Islet of Langerhans (tissue), 1 donor: ENCODE results near the gene HS1BP3.

Experiments
- FAIRE-seq: peaks from one replicate; lab custom pipeline; 2011; peaks lifted over from hg19 to GRCh38; lab: Jason Lieb, UNC

Gene HS1BP3

DNA sequence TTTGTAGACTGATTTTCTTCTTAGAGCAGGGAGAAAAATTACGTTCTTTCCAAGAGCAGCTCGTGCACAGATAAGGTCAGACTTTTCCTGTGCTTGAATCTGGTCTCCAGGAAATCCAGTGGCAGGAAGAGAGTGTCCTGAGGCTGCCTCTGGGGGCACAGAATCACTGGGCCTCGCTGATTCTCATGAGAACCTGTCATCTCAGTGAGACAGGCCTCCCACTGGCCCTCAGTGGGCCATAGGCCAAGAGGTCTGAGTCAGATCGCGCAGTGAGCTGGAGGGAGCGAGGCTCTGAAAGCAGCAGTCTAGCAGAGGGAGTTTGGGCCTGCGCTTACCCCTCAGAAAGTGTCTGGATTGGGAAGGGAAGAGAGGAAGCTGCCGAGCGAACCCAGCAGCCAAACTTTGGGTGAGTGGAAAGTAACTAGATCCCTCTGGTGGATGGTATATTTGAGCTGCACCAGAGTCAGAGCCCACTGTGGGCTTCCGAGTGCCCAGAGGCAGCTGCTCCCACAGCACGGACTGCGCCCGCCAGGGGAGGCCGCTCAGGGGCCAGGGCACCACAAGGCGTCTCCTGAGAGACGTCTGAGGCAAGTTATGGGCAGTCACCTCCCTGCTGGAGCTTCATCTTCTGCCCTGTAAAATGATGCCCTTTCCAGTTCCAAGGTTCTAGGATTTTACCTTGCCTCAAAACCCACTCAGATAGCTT, 24.2 kb upstream of the HS1BP3 start:
- FAIRE-seq: no peak

DNA sequence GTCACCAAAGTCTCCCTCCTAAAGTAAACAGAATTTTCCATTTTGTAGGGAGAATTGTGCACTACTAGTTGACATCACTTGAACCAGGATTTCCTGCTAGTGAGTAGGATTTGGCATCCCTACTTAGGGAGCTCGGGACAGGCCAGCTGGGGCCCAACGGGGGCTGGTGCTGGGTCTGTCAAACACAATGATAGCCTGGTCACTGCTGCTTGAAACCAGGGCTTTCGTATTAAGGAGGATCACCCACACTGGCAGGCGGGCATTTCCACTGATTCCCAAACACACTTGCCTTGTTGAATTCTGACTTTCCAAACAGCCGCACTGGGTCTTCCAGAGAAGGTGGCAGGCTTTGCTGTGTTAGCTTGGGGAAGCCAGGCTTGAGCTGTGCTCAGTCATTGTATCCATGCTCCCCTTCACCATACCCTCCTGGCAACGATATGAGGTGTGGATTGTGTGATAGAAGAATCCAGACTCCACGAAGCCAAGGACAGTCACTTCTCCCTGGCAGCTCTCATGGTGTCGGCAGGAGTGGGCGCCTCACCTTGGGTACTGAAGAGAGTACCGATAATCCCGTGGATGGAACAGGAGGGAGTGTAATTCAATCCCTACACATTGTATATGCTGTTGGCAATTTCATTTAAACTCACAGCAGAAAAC, 23.5 kb upstream of the HS1BP3 start:
- FAIRE-seq: no peak

DNA sequence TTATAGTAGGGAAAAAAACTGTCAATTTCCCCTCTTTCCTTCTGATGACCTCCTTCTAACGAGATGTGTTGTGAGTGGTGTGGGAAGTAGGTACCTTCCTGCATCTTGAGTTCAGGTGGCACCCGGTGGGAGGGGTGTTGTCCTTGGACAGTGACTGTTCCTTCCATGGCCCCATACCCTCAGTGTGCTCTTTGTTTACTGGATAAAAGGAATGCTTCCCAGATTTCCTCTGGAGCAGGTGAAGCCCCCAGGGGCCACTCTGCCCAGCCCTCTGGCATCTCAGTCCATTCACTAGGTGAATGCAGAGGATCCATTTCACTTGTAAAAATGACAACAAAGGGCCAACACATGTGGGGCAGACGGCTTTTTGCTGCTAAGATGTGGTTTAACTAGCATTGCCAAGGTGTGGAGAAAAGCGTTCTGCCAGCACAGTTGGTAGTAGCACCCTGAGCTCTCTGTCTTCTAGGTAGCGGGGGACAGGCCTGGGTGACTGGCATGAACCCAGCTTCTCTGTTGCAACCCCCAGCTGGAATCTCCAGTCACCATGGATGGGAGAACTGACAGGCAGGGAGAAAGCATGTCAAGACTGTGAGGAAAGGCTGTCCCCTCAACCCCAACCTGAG, 22.9 kb upstream of the HS1BP3 start:
- no peak for FAIRE-seq

DNA sequence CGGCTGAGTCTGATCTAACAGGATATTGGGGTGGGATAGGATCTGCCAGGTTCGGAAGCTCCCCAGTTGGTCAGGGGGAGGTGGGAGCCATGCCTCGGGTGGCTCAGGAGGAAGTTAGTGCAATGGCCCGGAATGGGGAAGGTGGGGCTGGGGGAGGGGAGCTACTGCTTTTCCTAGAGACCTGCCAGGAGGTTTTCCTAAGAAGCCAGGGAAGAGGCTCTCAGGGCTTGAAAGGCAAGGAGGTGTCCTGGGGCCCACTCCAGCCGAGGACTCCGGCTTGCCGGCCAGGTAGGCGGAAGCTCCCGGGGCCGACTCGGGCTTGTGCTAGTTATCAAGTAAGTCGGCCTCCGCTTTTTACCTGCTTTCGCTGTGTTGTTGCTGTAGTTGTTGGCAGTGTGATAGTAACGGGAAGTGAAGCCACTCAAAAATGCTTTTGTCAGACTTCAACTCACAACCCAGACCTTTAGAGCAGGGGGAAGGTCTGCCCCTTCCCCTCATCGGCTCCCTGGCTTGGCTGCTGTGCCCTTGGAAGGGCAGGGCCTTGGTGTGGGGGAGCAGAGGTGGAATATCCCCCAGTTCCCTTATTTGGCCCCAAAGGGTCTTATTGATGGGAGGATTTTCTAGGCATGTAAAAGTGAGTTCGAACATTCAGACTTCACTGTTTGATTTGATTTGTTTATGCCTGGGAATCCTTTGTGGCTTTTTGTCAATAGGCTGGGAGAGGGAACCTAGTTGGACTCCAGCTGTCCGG, 21.5 kb upstream of the HS1BP3 start:
- FAIRE-seq: no peak

DNA sequence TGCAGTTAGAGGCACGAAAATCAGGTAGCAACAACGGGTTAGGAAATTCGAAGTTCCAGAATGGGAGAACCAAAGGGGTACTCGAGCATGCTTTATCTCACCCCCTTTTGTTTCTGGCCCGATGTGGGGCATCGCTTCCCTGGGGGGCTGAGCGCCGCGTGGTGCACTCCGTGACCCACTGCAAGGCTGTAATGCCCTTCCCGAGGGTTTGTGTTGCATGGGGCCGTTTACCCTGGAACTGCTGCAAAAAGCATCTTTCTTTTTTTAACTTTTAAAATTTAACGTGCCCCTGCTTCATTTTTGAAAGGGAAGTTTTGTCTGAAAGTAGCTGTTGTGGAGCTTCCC, 20.8 kb upstream of the HS1BP3 start:
- peak; percentile 99 for FAIRE-seq

DNA sequence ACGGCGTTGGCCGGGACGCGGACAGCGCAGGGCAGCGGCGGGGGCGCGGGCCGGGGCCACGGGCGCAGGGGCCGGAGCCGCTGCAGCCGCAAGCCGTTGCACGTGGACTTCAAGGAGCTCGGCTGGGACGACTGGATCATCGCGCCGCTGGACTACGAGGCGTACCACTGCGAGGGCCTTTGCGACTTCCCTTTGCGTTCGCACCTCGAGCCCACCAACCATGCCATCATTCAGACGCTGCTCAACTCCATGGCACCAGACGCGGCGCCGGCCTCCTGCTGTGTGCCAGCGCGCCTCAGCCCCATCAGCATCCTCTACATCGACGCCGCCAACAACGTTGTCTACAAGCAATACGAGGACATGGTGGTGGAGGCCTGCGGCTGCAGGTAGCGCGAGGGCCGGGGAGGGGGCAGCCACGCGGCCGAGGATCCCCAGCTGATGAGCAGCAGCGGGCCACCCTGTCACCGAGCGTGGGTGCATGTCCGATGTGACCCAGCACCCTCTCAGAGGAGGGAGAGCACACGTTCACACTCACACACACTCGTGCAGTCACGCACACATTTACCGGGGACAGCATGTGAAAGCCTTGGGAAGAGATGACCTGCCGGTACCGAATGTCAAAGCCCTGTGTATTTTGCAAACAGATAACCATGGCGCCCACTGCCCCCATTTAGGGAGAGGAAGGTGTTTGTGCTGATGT, 20.3 kb upstream of the HS1BP3 start:
- no peak for FAIRE-seq

DNA sequence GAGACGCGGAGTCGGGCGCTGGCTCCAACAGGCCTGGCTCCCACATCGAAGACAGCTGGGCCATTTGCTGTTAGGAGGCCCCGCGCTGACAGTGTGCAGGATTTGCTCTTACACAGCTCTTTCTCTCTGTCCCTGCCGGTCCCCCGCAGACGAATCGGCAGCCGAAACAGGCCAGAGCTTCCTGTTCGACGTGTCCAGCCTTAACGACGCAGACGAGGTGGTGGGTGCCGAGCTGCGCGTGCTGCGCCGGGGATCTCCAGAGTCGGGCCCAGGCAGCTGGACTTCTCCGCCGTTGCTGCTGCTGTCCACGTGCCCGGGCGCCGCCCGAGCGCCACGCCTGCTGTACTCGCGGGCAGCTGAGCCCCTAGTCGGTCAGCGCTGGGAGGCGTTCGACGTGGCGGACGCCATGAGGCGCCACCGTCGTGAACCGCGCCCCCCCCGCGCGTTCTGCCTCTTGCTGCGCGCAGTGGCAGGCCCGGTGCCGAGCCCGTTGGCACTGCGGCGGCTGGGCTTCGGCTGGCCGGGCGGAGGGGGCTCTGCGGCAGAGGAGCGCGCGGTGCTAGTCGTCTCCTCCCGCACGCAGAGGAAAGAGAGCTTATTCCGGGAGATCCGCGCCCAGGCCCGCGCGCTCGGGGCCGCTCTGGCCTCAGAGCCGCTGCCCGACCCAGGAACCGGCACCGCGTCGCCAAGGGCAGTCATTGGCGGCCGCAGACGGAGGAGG, 19.6 kb upstream of the HS1BP3 start:
- FAIRE-seq: no peak

DNA sequence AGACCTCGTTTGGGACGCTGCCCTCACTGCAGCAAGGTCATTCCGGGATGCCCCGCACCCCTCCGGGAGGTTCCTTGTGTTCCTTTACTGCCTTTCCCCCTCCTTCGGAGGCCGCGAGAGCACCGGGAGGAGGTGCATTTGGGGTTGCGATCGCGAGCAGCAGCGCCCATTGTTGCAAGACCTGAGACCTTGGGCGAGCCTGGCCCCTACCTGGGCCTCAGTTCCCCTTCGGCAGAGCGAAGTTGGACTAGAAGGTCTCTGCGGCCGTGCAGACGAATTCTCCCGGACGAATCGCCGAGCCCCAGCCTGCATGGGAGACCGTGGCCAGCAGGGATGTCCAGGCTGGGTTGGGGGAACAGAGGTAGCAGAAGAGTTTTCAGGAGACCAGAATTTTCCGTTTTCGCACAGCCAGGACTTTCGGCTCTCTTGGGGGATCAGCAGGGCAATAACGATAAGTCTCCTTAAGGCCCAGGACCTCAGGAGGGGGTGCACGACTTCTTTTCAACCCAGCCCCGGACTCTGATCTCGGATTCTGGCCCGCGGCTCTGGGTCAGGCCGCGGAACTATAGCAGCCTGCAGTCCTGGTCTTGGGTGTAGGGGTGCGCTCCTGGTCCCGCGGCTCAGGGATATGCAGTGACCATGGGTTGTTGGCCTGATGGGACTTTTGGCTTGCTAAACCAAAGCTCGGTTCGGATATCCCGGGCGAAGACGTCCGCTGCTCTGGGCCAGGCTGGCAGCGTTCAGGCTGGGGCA, 18.8 kb upstream of the HS1BP3 start:
- FAIRE-seq: no peak

DNA sequence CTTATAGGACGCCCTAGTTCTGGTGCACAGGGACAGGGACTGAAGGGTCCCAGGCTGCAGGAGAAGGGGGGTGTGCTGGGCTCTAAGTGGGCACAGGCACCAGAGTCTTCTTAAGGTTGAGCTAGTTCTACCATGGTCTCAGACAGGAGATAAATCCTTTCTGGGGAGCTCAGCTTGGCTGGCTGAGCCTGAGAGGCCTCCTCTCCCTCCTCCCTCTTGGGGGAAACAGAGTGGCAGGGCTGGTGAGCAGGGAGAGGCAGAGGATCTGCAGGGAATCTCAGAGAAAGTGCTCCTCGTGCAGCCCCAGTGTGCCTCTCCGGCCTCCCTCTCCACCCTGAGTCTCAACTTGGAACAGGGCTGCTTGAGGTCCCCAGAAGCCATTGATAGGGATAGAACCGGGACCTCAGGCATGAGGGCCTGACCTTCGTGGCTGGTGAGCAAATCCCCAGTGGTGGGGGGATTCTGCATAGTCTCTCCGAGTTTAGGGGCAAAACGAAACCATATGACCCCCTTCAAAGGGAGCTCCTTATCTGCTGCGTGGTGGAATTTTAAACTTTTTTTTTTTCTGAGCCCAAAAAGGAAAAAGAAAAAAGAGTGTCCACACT, 18.1 kb upstream of the HS1BP3 start:
- no peak for FAIRE-seq

DNA sequence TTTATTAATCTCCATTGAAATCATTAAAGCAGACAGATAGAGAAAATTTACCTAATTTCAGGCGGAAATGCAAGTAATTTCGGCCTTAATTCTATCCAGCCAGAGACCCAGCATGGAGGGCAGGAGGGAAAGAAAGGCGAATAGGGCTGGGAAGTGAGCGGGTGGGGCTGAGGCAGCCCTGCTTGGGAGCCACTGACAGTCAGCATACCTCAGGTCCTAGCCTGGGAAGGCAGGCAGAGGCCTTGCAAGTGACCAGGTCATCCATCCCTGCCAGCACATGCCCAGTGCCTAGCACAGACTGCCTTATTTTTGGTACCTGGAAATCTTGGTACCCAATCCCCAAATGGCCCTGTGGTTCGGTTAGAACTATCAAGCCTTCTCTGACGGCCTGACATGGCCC, 17.6 kb upstream of the HS1BP3 start:
- no peak for FAIRE-seq

DNA sequence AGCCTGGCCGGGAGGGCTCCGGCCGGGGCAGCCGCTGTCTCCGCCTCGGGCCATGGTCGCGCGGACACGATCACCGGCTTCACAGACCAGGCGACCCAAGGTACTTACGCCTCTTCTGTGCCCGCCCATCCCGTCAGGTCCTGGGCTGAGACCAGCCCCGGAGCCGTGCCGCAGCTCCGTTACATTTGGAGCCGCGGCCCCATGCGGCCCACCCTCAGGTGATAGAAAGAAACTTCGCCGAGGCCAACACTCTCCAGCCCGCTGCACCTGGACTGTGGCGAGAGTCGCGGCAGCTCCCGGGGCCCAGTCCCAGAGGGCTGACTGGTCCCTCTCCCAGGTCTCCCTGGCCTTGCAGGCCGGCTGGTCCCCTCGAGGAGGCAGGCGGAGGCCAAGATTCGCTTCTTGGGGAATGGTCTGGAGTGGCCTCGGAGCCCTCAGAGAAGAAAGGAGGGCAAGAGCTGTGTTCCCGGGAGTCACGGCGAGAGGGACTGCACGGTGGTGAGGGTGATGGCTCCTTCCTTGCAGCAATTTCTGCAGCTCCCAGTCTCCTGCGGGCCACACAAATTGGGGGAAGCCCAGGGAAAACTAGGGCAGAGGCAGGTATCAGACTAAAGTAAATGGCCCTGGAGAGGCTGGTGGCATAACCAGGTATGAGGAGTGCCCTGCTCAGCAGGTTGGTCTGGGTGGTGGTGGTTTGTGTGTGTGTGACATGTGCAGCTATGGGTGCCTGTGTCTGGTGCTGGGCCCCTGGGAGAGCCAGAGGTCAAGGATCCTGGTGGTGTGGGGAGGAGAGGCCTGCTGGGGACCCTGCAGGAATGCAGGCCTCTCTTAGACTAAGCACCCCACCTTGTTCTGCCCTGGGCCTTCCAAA, 16.9 kb upstream of the HS1BP3 start:
- FAIRE-seq: no peak

DNA sequence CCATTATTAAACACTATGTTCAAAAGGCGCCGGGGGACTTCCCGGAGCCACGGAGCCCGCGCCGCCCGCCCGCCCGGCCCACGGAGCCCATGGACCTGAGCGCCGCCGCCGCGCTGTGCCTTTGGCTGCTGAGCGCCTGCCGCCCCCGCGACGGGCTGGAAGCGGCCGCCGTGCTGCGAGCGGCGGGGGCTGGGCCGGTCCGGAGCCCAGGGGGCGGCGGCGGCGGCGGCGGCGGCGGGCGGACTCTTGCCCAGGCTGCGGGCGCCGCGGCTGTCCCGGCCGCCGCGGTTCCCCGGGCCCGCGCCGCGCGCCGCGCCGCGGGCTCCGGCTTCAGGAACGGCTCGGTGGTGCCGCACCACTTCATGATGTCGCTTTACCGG, 16.2 kb upstream of the HS1BP3 start:
- no peak for FAIRE-seq

DNA sequence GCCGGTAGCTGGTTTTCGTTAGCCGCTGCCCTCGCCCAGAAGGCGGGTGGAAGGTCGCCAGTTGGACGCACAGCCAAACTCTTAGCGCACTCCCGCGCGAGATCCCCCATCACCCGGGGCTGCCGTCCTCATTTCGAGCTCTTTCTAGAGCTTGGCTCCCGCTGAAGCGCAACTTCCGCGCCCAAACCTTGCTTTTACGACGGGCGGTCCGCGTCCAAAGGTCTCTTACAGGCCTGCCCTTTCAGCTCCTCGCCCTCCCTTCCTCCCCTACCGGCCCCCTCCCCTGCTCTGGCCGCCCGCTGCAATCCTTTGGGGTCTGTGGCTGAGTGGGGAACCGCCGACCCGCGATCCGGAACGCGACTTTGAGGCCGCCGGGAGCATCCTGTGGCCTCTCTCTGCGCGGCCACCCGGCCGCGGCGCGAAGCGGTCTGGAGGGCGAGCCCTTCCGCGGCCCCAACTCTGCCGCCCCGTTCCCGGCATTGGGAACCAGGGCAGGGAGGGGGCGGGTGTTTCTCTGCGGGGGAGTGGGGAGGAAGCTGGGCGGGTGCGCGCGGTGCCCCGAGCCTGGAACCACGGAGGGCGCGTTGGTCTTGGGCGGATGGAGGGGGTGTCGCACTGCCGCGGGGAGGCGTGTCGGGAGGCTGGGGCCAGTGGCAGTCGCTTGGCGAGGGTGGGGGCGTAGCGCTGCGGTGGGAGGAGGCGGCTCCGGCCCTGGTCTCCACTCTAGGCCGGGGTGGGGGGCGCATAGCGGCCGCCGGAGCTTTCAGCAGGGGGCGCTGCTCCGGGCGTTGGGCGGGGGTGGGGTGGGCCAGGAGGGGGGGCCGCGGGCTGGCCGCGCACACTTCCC, 15.6 kb upstream of the HS1BP3 start, which contains the start of gene GDF7:
Gene GDF7, plus strand, starts transcription at position 841 of the 847 bp plus-strand sequence. CDS start 96 bp downstream, outside the sequence.
- FAIRE-seq: no peak

- no peak for FAIRE-seq
Measured at GRCh38 chr2:20666005-20666303, 15.1 kb upstream of the HS1BP3 start.

DNA sequence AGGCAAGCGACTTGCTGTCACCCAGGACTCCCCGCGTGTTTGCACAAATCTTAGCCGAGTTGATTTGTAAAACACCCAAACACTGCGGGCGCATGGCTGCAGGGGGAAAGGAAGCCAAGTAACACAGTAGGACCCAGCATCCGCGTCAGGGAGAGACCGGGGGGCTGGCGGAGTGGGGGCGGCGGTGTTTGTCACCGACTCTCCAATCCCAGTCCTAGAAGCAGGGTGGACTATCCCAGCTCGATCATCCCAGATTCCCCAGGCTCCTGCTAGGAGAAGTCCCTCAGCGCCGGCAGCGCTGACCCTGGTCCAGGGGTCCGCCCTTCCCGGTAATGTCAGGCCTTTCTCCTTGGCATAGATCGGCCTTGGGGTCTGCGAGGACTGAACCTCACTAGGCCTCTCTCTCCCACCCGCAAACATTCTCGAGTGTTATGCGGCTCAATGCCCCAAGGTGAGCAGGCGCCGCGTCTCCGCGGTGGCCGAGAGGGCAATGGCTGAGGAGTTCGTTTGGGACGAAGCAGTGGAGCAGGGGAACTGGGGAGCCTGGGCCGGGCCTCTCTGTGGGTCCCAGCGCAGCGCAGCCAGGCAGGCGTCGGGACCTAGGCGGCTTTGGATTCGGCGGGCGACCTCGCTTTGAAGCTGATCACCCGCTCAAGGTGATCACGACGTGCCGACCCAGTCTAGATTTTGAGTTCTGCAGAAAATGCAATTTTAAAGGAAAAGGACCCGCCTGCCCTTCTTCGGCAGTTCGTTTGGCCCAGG, 14.5 kb upstream of the HS1BP3 start:
- no peak for FAIRE-seq

GRCh38 chr2:20664431-20665242, 13.7 kb upstream of the HS1BP3 start:
- no peak for FAIRE-seq

- FAIRE-seq: no peak
Measured at GRCh38 chr2:20664071-20664390, 13.1 kb upstream of the HS1BP3 start.
